ENCODE data around the gene NRM. TPM values are rescaled to one million over a fixed set of nuclear protein-coding genes. Genes with fewer than 3 reads are reported as not detected.

Gene NRM
- total and polyA plus RNA-seq, 2 of the 13 experiments (the other 11 are each of a cell fraction or from before 2014, with no cell fraction given) = 12.5 to 16.0 TPM

DNA sequence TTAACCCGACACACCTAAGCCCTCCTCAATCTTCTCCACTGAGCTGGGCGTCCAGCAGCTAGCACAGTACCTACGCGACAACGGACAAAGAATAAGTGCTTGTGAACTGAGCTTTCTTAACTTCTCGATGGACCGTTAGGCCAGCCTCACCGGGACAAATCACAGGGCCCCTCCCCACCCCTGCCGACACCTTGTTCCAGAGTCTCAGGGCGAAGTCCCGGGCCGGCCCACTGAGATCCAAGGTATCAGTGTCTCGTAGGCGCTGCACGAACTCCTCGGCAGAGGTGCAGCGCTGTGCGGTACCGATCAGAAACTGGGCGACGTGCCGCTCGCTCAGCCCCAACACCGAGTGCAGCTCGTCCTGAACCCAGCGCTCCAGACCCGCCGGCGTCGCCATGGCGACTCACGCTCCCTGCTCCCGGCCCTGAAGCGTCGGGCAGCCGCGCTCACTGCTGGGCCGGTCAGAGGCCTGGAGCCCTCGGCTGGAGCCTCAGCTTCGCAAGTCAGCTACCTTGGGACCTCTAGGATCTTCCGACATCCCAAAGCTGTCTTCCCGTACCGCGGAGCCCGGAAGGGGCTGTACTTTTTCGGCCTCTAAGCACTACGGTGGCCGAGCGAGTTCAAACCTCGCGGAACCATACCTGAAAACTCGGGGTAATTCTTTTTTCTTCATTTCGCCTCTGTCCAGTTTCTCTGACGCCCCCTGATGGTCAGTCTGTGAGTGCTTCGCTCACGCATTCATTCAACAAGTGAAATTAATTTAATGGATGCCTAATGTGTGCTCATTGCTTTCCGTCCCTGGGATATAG is 18.1 kb downstream of the NRM start, which contains the start of gene DHX16 (continued):
- TF ChIP-seq, protein P1, sequence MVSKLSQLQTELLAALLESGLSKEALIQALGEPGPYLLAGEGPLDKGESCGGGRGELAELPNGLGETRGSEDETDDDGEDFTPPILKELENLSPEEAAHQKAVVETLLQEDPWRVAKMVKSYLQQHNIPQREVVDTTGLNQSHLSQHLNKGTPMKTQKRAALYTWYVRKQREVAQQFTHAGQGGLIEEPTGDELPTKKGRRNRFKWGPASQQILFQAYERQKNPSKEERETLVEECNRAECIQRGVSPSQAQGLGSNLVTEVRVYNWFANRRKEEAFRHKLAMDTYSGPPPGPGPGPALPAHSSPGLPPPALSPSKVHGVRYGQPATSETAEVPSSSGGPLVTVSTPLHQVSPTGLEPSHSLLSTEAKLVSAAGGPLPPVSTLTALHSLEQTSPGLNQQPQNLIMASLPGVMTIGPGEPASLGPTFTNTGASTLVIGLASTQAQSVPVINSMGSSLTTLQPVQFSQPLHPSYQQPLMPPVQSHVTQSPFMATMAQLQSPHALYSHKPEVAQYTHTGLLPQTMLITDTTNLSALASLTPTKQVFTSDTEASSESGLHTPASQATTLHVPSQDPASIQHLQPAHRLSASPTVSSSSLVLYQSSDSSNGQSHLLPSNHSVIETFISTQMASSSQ (IDR thresholded peaks at IDR 0.05; ENCODE audit: low read depth) = no peak
- TF ChIP-seq, protein P1 (CRISPR knock-in tag; IDR thresholded peaks at IDR 0.05; ENCODE audit: borderline replicate concordance) = no peak; the same call in 1 of the 2 replicates
- no peak for TF ChIP-seq TCF12 (IDR thresholded peaks at IDR 0.05)
- no peak for TF ChIP-seq TCF12 (CRISPR knock-in tag; IDR thresholded peaks at IDR 0.05)
- TF ChIP-seq MYC (CRISPR knock-in tag; IDR thresholded peaks at IDR 0.05; ENCODE audit: borderline replicate concordance) = peak; percentile 62; the same call in 1 of the 2 replicates
- TF ChIP-seq, protein P2, sequence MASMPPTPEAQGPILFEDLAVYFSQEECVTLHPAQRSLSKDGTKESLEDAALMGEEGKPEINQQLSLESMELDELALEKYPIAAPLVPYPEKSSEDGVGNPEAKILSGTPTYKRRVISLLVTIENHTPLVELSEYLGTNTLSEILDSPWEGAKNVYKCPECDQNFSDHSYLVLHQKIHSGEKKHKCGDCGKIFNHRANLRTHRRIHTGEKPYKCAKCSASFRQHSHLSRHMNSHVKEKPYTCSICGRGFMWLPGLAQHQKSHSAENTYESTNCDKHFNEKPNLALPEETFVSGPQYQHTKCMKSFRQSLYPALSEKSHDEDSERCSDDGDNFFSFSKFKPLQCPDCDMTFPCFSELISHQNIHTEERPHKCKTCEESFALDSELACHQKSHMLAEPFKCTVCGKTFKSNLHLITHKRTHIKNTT (CRISPR knock-in tag; IDR thresholded peaks at IDR 0.05) = no peak
- TF ChIP-seq ZNF317 (CRISPR knock-in tag; IDR thresholded peaks at IDR 0.05) = peak; percentile 59; the same call in 1 of the 2 replicates
- TF ChIP-seq ZNF850 (CRISPR knock-in tag; conservative IDR thresholded peaks at IDR 0.05) = peak; percentile 82; the same call in 1 of the 2 replicates
- 0 out of 2 replicates have a peak, but pooled peaks have one; percentile 48 for TF ChIP-seq SP5 (CRISPR knock-in tag; IDR thresholded peaks at IDR 0.05; ENCODE audit: borderline replicate concordance, low read depth)
- peak; percentile 90 for TF ChIP-seq REPIN1 (CRISPR knock-in tag; IDR thresholded peaks at IDR 0.05; ENCODE audit: borderline replicate concordance, low read depth)
- TF ChIP-seq, protein P3, sequence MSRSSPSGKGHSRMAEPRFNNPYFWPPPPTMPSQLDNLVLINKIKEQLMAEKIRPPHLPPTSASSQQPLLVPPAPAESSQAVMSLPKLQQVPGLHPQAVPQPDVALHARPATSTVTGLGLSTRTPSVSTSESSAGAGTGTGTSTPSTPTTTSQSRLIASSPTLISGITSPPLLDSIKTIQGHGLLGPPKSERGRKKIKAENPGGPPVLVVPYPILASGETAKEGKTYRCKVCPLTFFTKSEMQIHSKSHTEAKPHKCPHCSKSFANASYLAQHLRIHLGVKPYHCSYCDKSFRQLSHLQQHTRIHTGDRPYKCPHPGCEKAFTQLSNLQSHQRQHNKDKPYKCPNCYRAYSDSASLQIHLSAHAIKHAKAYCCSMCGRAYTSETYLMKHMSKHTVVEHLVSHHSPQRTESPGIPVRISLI (CRISPR knock-in tag; IDR thresholded peaks at IDR 0.05; ENCODE audit: borderline replicate concordance) = peak; percentile 92; the same call in 1 of the 2 replicates
- TF ChIP-seq BRD4 (CRISPR knock-in tag; IDR thresholded peaks at IDR 0.05) = peak; percentile 49; the same call in 1 of the 2 replicates
- TF ChIP-seq ZSCAN25 (CRISPR knock-in tag; IDR thresholded peaks at IDR 0.05) = peak; percentile 85
- TF ChIP-seq ZNF790 (CRISPR knock-in tag; IDR thresholded peaks at IDR 0.05; ENCODE audit: borderline replicate concordance) = no peak
- TF ChIP-seq MXI1 (IDR thresholded peaks at IDR 0.05; ENCODE audit: borderline replicate concordance, low read depth, low read length) = peak; percentile 92; the same call in 2 of the 3 replicates
- TF ChIP-seq HDAC2 (CRISPR knock-in tag; IDR thresholded peaks at IDR 0.05) = peak; percentile 84
- TF ChIP-seq EHMT2 (IDR thresholded peaks at IDR 0.05; ENCODE audit: borderline replicate concordance, low read depth, low read length) = no peak
- TF ChIP-seq KMT2B (CRISPR knock-in tag; IDR thresholded peaks at IDR 0.05) = peak; percentile 93
- TF ChIP-seq NAIF1 (CRISPR knock-in tag; IDR thresholded peaks at IDR 0.05; ENCODE audit: borderline replicate concordance) = peak; percentile 84; the same call in 1 of the 2 replicates
- TF ChIP-seq ZNF205 (CRISPR knock-in tag; IDR thresholded peaks at IDR 0.05) = peak; percentile 66; the same call in 1 of the 2 replicates
- TF ChIP-seq SMAD3 (CRISPR knock-in tag; IDR thresholded peaks at IDR 0.05) = peak; percentile 98
- TF ChIP-seq NFE2 (CRISPR knock-in tag; IDR thresholded peaks at IDR 0.05) = no peak
- no peak for TF ChIP-seq ZNF101 (CRISPR knock-in tag; IDR thresholded peaks at IDR 0.05; ENCODE audit: borderline replicate concordance, low read depth)
- peak; percentile 67; the same call in 1 of the 2 replicates for TF ChIP-seq SIX1 (CRISPR knock-in tag; IDR thresholded peaks at IDR 0.05; ENCODE audit: borderline replicate concordance)
- peak; percentile 91 for TF ChIP-seq ZNF24 (IDR thresholded peaks at IDR 0.05)

All from HepG2 (cell line).